22Rv1 (cell line): ENCODE measurements around the gene SYCN.

Experiments
- CTCF ChIP-seq: fragments of 450-650 bp; IDR thresholded peaks from 2 replicates; pipeline ENCODE4 v1.5.1; 2017; ENCODE audit warnings: mild to moderate bottlenecking
- ZFX ChIP-seq: fragments of 450-650 bp; IDR thresholded peaks from 2 replicates; pipeline ENCODE4 v1.6.1; 2017; ENCODE audit warnings: antibody characterized with exemption, borderline replicate concordance

GRCh38 chr19:39246951-39247669, 43.0 kb upstream of the SYCN start:
- TF ChIP-seq CTCF: no peak
- no peak for TF ChIP-seq ZFX
